ENCODE data around the gene RSAD1.

Gene RSAD1

GRCh38 chr17:50443505-50443974 is 35.1 kb upstream of the RSAD1 start:
- Histone ChIP-seq H3K4me2 (no peak overlapping the region), H2AFZ (ENCODE audit: low read depth) (no peak overlapping the region), H3K4me3 (IDR thresholded peaks at IDR 0.05; ENCODE audit: insufficient read depth, low read depth, low read length) (no peak overlapping the region), H3K36me3 (ENCODE audit: insufficient read depth) (no peaks in the 10 kb centered on the region), H3K27ac (no peak overlapping the region), H3K79me2 (ENCODE audit: insufficient read depth, low read depth) (no peaks in the 10 kb centered on the region), H3K4me1 (ENCODE audit: low read depth, poor library complexity, severe bottlenecking) (no peaks in the 10 kb centered on the region), H4K20me1 (ENCODE audit: insufficient read depth) (no peaks in the 10 kb centered on the region), H3K9ac (no peak overlapping the region), H3K27me3 (ENCODE audit: insufficient read depth, low read depth) (no peaks in the 10 kb centered on the region)
- TF ChIP-seq, protein P1, sequence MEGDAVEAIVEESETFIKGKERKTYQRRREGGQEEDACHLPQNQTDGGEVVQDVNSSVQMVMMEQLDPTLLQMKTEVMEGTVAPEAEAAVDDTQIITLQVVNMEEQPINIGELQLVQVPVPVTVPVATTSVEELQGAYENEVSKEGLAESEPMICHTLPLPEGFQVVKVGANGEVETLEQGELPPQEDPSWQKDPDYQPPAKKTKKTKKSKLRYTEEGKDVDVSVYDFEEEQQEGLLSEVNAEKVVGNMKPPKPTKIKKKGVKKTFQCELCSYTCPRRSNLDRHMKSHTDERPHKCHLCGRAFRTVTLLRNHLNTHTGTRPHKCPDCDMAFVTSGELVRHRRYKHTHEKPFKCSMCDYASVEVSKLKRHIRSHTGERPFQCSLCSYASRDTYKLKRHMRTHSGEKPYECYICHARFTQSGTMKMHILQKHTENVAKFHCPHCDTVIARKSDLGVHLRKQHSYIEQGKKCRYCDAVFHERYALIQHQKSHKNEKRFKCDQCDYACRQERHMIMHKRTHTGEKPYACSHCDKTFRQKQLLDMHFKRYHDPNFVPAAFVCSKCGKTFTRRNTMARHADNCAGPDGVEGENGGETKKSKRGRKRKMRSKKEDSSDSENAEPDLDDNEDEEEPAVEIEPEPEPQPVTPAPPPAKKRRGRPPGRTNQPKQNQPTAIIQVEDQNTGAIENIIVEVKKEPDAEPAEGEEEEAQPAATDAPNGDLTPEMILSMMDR (conservative IDR thresholded peaks at IDR 0.05; ENCODE audit: low read depth, low read length): no peak

- Histone ChIP-seq H3K27ac (no peak overlapping the region), H3K36me3 (ENCODE audit: insufficient read depth) (no peaks in the 10 kb centered on the region), H3K4me2 (no peak overlapping the region), H3K4me1 (ENCODE audit: low read depth, poor library complexity, severe bottlenecking) (no peaks in the 10 kb centered on the region), H3K9ac (no peak overlapping the region), H2AFZ (ENCODE audit: low read depth) (no peak overlapping the region), H3K27me3 (ENCODE audit: insufficient read depth, low read depth) (no peaks in the 10 kb centered on the region), H4K20me1 (ENCODE audit: insufficient read depth) (no peaks in the 10 kb centered on the region), H3K4me3 (IDR thresholded peaks at IDR 0.05; ENCODE audit: insufficient read depth, low read depth, low read length) (no peak overlapping the region), H3K79me2 (ENCODE audit: insufficient read depth, low read depth) (no peaks in the 10 kb centered on the region)
- TF ChIP-seq, protein P1 (conservative IDR thresholded peaks at IDR 0.05; ENCODE audit: low read depth, low read length): no peak
Observed at GRCh38 chr17:50444841-50445715, 33.6 kb upstream of the RSAD1 start.

DNA sequence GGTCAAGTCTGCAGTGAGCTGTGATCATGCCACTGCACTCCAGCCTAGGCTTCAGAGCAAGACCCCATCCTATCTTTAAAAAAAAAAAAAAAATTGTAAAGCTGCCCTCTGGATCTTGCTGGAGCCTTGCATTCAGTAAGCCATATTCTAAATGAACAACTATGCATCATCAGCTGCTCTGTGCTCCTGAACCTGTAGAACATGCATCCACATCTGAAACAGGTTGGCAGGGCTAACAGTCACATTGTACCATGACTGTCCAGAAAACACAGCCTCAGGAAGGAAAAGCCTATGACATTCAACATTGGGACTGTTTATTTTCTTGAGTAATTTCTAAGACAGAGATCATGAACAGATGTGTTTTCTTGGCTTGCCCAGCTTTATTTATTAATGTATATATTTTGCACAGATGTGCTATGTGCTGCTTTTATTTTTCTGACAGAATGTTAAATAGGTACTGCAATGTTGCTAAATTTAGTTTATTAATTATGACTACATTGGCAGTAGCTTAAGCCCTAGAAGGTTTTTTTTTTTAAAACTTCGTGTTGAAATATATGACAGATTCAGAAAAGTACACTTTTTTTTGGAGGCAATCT is 32.8 kb upstream of the RSAD1 start:
- Histone ChIP-seq H4K20me1 (ENCODE audit: insufficient read depth) (no peaks in the 10 kb centered on the region), H3K27ac (no peak overlapping the region), H2AFZ (ENCODE audit: low read depth) (no peak overlapping the region), H3K4me1 (ENCODE audit: low read depth, poor library complexity, severe bottlenecking) (no peaks in the 10 kb centered on the region), H3K9ac (no peak overlapping the region), H3K36me3 (ENCODE audit: insufficient read depth) (no peaks in the 10 kb centered on the region), H3K27me3 (ENCODE audit: insufficient read depth, low read depth) (no peaks in the 10 kb centered on the region), H3K4me2 (no peak overlapping the region), H3K4me3 (IDR thresholded peaks at IDR 0.05; ENCODE audit: insufficient read depth, low read depth, low read length) (no peak overlapping the region), H3K79me2 (ENCODE audit: insufficient read depth, low read depth) (no peaks in the 10 kb centered on the region)
- TF ChIP-seq, protein P1 (conservative IDR thresholded peaks at IDR 0.05; ENCODE audit: low read depth, low read length): no peak

DNA sequence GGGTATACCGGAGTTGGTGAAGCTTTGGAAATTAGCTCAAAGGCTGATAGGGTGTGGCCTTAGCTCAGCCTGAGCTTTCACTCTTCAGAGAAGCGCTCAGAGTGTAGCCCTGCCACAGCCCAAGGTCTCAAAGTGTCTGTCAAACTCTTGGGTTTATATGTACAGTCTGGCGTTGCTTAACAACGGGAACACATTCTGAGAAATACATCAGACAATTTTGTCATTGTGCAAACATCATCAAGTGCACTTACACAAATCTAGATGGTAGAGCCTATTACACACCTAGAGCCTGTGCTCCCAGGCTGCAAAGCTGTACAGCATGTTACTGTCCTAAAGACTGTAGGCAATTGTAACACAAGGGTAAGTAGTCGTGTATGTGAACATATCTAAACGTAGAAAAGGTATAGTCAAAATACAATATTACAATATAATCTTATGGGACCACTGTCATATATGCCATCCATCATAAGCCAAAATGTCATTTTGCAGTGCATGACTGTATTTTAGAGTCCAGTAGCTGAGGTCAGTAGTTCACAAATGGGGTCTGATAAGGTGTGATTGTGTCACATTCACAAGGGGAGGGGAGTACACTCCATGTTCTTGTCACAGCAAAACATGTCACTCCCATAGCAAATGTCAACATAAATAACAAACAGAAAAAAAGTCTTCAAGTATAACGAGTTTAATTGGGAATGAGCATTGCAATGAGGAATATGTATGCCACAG is 30.6 kb upstream of the RSAD1 start:
- TF ChIP-seq, protein P1 (conservative IDR thresholded peaks at IDR 0.05; ENCODE audit: low read depth, low read length): no peak
- H3K36me3 ChIP-seq (ENCODE audit: insufficient read depth): no peaks in the 10 kb centered on the region
- no peaks in the 10 kb centered on the region for H4K20me1 ChIP-seq (ENCODE audit: insufficient read depth)
- no peak overlapping the region for H3K4me2 ChIP-seq
- no peak overlapping the region for H3K4me3 ChIP-seq (IDR thresholded peaks at IDR 0.05; ENCODE audit: insufficient read depth, low read depth, low read length)
- H3K27me3 ChIP-seq (ENCODE audit: insufficient read depth, low read depth): no peaks in the 10 kb centered on the region
- H2AFZ ChIP-seq (ENCODE audit: low read depth): no peak overlapping the region
- no peak overlapping the region for H3K9ac ChIP-seq
- H3K4me1 ChIP-seq (ENCODE audit: low read depth, poor library complexity, severe bottlenecking): no peaks in the 10 kb centered on the region
- no peak overlapping the region for H3K27ac ChIP-seq
- H3K79me2 ChIP-seq (ENCODE audit: insufficient read depth, low read depth): no peaks in the 10 kb centered on the region

Measured in KMS-11 (cell line).